Measurements from ENCODE around the gene ERBB2.
"Not testable (repeated sequence)": the region's sequence is repeated elsewhere in the genome, so short reads cannot be mapped to it uniquely, and the experiment has no call there.

Gene ERBB2

GRCh38 chr17:39750131-39751015 lies 50.5 kb downstream of the ERBB2 start:
- DNase-seq, result no peak

GRCh38 chr17:39751016-39751543 lies 51.2 kb downstream of the ERBB2 start:
- DNase-seq, result no peak

GRCh38 chr17:39751637-39752036 lies 51.8 kb downstream of the ERBB2 start:
- no peak for DNase-seq

- DNase-seq, result no peak
Observed at GRCh38 chr17:39752241-39752881, 52.5 kb downstream of the ERBB2 start.

- no peak for DNase-seq
Observed at GRCh38 chr17:39753514-39754160, 53.8 kb downstream of the ERBB2 start.

- DNase-seq, result peak; percentile 48
Observed at GRCh38 chr17:39754161-39754957, 54.5 kb downstream of the ERBB2 start.

GRCh38 chr17:39754958-39755553 lies 55.2 kb downstream of the ERBB2 start:
- DNase-seq, result no peak

GRCh38 chr17:39755554-39756379 lies 55.9 kb downstream of the ERBB2 start:
- no peak for DNase-seq

- no peak for DNase-seq
Observed at GRCh38 chr17:39756380-39757079, 56.7 kb downstream of the ERBB2 start.

- no peak for DNase-seq
Observed at GRCh38 chr17:39757176-39757662, 57.4 kb downstream of the ERBB2 start.

- no peak for DNase-seq
Observed at GRCh38 chr17:39757931-39758873, 58.3 kb downstream of the ERBB2 start.

GRCh38 chr17:39759204-39759603 lies 59.3 kb downstream of the ERBB2 start:
- no peak for DNase-seq

GRCh38 chr17:39761861-39762496 lies 62.1 kb downstream of the ERBB2 start:
- DNase-seq, result no peak

GRCh38 chr17:39763051-39763820 lies 63.4 kb downstream of the ERBB2 start:
- no peak for DNase-seq

- not testable (repeated sequence) for DNase-seq
Observed at GRCh38 chr17:39764171-39764570, 64.3 kb downstream of the ERBB2 start.

- DNase-seq, result no peak
Observed at GRCh38 chr17:39765175-39765574, 65.3 kb downstream of the ERBB2 start.

- no peak for DNase-seq
Observed at GRCh38 chr17:39765766-39766165, 65.9 kb downstream of the ERBB2 start.

- DNase-seq, result no peak
Observed at GRCh38 chr17:39767147-39767546, 67.3 kb downstream of the ERBB2 start.

Measured in amniotic stem cell (primary cell).